GM23248 (cell line): ENCODE measurements around the gene OR10W1. TPM values are rescaled to one million over a fixed set of nuclear protein-coding genes. Genes with fewer than 3 reads are reported as not detected.

Experiments
- DNase-seq: peaks from one replicate; pipeline ENCODE4 v3.0.0-alpha.2; 2015
- H2AFZ ChIP-seq: fragments of 200-600 bp; sonication (generic); 2 replicates; pipeline ENCODE4 v1.6.1; 2016; ENCODE audit warnings: antibody characterized with exemption
- H3F3A ChIP-seq: fragments of 200-600 bp; sonication (generic); 2 replicates; pipeline ENCODE4 v1.6.1; 2016; ENCODE audit warnings: mild to moderate bottlenecking, antibody characterized with exemption, mixed run types; ENCODE audit not compliant: insufficient read depth
- H3K27ac ChIP-seq: fragments of 200-600 bp; sonication (generic); 2 replicates; pipeline ENCODE4 v1.5.1; 2016; ENCODE audit warnings: mild to moderate bottlenecking
- H3K27me3 ChIP-seq: fragments of 200-600 bp; sonication (generic); replicated peaks from 2 replicates; pipeline ENCODE4 v1.6.1; 2016; ENCODE audit warnings: mild to moderate bottlenecking; ENCODE audit not compliant: insufficient read depth
- H3K36me3 ChIP-seq: fragments of 200-600 bp; sonication (generic); 2 replicates; pipeline ENCODE4 v1.6.1; 2016; ENCODE audit warnings: low read depth, mild to moderate bottlenecking
- H3K4me1 ChIP-seq: fragments of 200-600 bp; sonication (generic); 2 replicates; pipeline ENCODE4 v1.6.1; 2016; ENCODE audit warnings: mild to moderate bottlenecking; ENCODE audit not compliant: insufficient read depth
- H3K4me2 ChIP-seq: fragments of 200-600 bp; sonication (generic); one replicate; pipeline ENCODE4 v1.6.1; 2016; ENCODE audit warnings: mild to moderate bottlenecking; ENCODE audit not compliant: unreplicated experiment
- H3K4me3 ChIP-seq: fragments of 200-600 bp; sonication (generic); 2 replicates; pipeline ENCODE4 v1.5.1; 2016; ENCODE audit warnings: mild to moderate bottlenecking
- H3K79me2 ChIP-seq: fragments of 200-600 bp; sonication (generic); 2 replicates; pipeline ENCODE4 v1.6.1; 2016; ENCODE audit warnings: mild to moderate bottlenecking; ENCODE audit not compliant: insufficient read depth
- H3K9ac ChIP-seq: fragments of 200-600 bp; sonication (generic); 2 replicates; pipeline ENCODE4 v1.6.1; 2016; ENCODE audit warnings: mild to moderate bottlenecking
- H3K9me2 ChIP-seq: fragments of 200-600 bp; sonication (generic); 2 replicates; pipeline ENCODE4 v1.6.1; 2016; ENCODE audit warnings: mixed run types, mild to moderate bottlenecking, moderate library complexity; ENCODE audit not compliant: insufficient read depth
- H3K9me3 ChIP-seq: fragments of 200-600 bp; sonication (generic); one replicate; pipeline ENCODE4 v1.6.1; 2017; ENCODE audit warnings: low read depth
- H4K20me1 ChIP-seq: fragments of 200-600 bp; sonication (generic); 2 replicates; pipeline ENCODE4 v1.6.0; 2016; ENCODE audit not compliant: insufficient read depth
- EZH2 ChIP-seq: fragments of 200-600 bp; sonication (generic); IDR thresholded peaks from 2 replicates; pipeline ENCODE4 v1.6.1; 2018; ENCODE audit warnings: antibody characterized with exemption, mild to moderate bottlenecking; ENCODE audit not compliant: insufficient read depth, poor library complexity, severe bottlenecking
- EZH2phosphoT487 ChIP-seq: fragments of 200-600 bp; sonication (generic); IDR thresholded peaks from 2 replicates; pipeline ENCODE4 v1.6.1; 2018; ENCODE audit warnings: antibody characterized with exemption, moderate library complexity, mild to moderate bottlenecking, low read depth; ENCODE audit not compliant: insufficient read depth
- WGBS, 2 experiments: methylation state at CpG; one replicate each; pipeline ENCODE4 v1.1.6; 2015 to 2017; ENCODE audit warnings: low lambda C conversion rate in 2 of 2, low coverage in 1 of 2; ENCODE audit errors: missing lambda C conversion rate in 2 of 2; 5-methylcytosine and 5-hydroxymethylcytosine counted together
- in situ Hi-C: fragments of 300-500 bp; cut with MboI; formaldehyde crosslinking; loops from 2 replicates; pipeline ENCODE4 v1.15.0; 2020
- polyA plus RNA-seq: library from polyadenylated mRNA; unstranded; fragments of >200 nt; fragmentation: Nextera tagmentation; extraction: Ambion mirVana; gene quantifications from 2 replicates; pipeline ENCODE4 v1.2.1, GENCODE V29; 2016
- total RNA-seq: library from RNA; depleted of rRNA; stranded (reverse); fragments of >200 nt; shearing (Covaris generic); gene quantifications from 2 replicates; pipeline ENCODE4 v1.2.3, GENCODE V29; 2014

OR10W1 gene
- total and polyA plus RNA-seq, 2 experiments from 2014 or later = not detected

- H3K27me3 ChIP-seq = no peaks in the 10 kb centered on the region
- no peaks in the 10 kb centered on the region for H3K79me2 ChIP-seq
- H3K27ac ChIP-seq = no peak overlapping the region
- H3K9ac ChIP-seq = no peak overlapping the region
- H3K4me1 ChIP-seq = peaks cover 4% of the 10 kb centered on the region; the same call in 1 of the 2 replicates
- H3F3A ChIP-seq = no peaks in the 10 kb centered on the region
- no peak overlapping the region for H3K4me2 ChIP-seq
- no peaks in the 10 kb centered on the region for H3K9me2 ChIP-seq
- no peak overlapping the region for H3K4me3 ChIP-seq
- in situ Hi-C loops = no loop called here
- H3K9me3 ChIP-seq = no peaks in the 10 kb centered on the region
- H2AFZ ChIP-seq = peak overlapping the region; percentile 15; the same call in 1 of the 2 replicates
- H3K36me3 ChIP-seq = no peaks in the 10 kb centered on the region
- TF ChIP-seq EZH2 = no peak
- no peak for DNase-seq
- 51 to 57% methylated on average over 4 of the region's 4 CpGs for WGBS, 2 experiments
- H4K20me1 ChIP-seq = no peaks in the 10 kb centered on the region
Measured at GRCh38 chr11:58289266-58289665, 21.2 kb upstream of the OR10W1 start.

GRCh38 chr11:58286249-58286648, 18.2 kb upstream of the OR10W1 start:
- Histone ChIP-seq H3K9me3 (no peaks in the 10 kb centered on the region), H3K9ac (no peak overlapping the region), H3K4me2 (no peak overlapping the region), H3K9me2 (no peaks in the 10 kb centered on the region), H3K36me3 (no peaks in the 10 kb centered on the region), H2AFZ (no peak overlapping the region), H3K27ac (no peak overlapping the region), H3K4me3 (no peak overlapping the region), H3K4me1 (peaks cover 4% of the 10 kb centered on the region; the same call in 1 of the 2 replicates), H3F3A (no peaks in the 10 kb centered on the region), H3K27me3 (no peaks in the 10 kb centered on the region), H3K79me2 (no peaks in the 10 kb centered on the region), H4K20me1 (no peaks in the 10 kb centered on the region)
- in situ Hi-C loops = no loop called here
- 0% methylated on average over 1 of the region's 1 CpG for WGBS, 2 experiments
- no peak for TF ChIP-seq EZH2
- TF ChIP-seq EZH2phosphoT487 = no peak
- DNase-seq = peak; percentile 77

DNA sequence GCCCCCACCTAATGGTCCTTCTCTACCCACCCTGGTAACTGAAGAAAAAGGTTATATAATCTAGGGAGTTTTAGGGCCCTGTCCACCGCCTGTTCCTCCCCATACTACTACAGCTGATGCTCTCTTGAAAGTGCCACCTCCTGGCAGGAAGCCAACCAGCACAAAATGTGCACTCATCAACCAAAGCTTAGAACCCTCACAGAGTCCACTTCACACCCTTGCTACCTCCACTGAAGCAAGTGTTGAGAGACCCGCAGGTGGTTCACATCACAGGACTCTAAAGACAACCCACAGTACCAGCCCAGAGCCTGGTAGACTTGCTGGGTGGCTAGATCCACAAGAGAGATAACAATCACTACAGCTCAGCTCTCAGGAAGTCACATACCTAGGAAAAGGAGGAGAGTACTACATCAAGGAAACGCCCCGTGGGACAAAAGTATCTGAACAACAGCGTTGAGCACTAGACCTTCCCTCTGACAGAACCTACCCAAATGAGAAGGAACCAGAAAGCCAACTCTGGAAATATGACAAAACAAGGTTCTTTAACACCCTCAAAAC, 17.5 kb upstream of the OR10W1 start:
- no peaks in the 10 kb centered on the region for H4K20me1 ChIP-seq
- H3K27ac ChIP-seq = no peak overlapping the region
- H3K9ac ChIP-seq = no peak overlapping the region
- no peaks in the 10 kb centered on the region for H3K27me3 ChIP-seq
- WGBS, 2 experiments = 35 to 41% methylated on average over 5 of the region's 5 CpGs
- no peaks in the 10 kb centered on the region for H3K9me2 ChIP-seq
- peak overlapping the region; percentile 44 for H2AFZ ChIP-seq
- in situ Hi-C loops = no loop called here
- no peaks in the 10 kb centered on the region for H3F3A ChIP-seq
- TF ChIP-seq EZH2 (no peak), EZH2phosphoT487 (no peak)
- H3K79me2 ChIP-seq = no peaks in the 10 kb centered on the region
- no peak overlapping the region for H3K4me2 ChIP-seq
- DNase-seq = no peak
- peaks cover 4% of the 10 kb centered on the region; the same call in 1 of the 2 replicates for H3K4me1 ChIP-seq
- H3K36me3 ChIP-seq = no peaks in the 10 kb centered on the region
- no peak overlapping the region for H3K4me3 ChIP-seq
- H3K9me3 ChIP-seq = no peaks in the 10 kb centered on the region

GRCh38 chr11:58276151-58276550, 8.1 kb upstream of the OR10W1 start:
- Histone ChIP-seq H3K36me3 (no peaks in the 10 kb centered on the region), H3K4me2 (no peak overlapping the region), H3K79me2 (no peaks in the 10 kb centered on the region), H3K27me3 (no peaks in the 10 kb centered on the region), H3K9me2 (no peaks in the 10 kb centered on the region; the same call in 1 of the 2 replicates), H3K9me3 (no peaks in the 10 kb centered on the region), H3K4me1 (peaks cover 14% of the 10 kb centered on the region), H3K4me3 (no peak overlapping the region), H4K20me1 (no peaks in the 10 kb centered on the region), H3F3A (no peaks in the 10 kb centered on the region), H2AFZ (0 out of 2 replicates have a peak overlapping the region, but pooled peaks have one; percentile 28), H3K27ac (no peak overlapping the region), H3K9ac (no peak overlapping the region)
- in situ Hi-C loops = no loop called here
- peak; percentile 31 for DNase-seq
- TF ChIP-seq EZH2phosphoT487 = no peak
- no peak for TF ChIP-seq EZH2
- 0% methylated on average over 1 of the region's 1 CpG for WGBS, 2 experiments

GRCh38 chr11:58275002-58275401, 6.9 kb upstream of the OR10W1 start:
- no peak overlapping the region for H3K4me2 ChIP-seq
- H3K27me3 ChIP-seq = no peaks in the 10 kb centered on the region
- TF ChIP-seq EZH2 = no peak
- TF ChIP-seq EZH2phosphoT487 = no peak
- no peak overlapping the region for H3K27ac ChIP-seq
- DNase-seq = no peak
- H3K9me2 ChIP-seq = no peaks in the 10 kb centered on the region; the same call in 1 of the 2 replicates
- no peak overlapping the region for H3K4me3 ChIP-seq
- H2AFZ ChIP-seq = no peak overlapping the region
- no peaks in the 10 kb centered on the region for H4K20me1 ChIP-seq
- 24 to 35% methylated on average over 2 of the region's 2 CpGs for WGBS, 2 experiments
- H3K79me2 ChIP-seq = no peaks in the 10 kb centered on the region
- H3F3A ChIP-seq = no peaks in the 10 kb centered on the region
- in situ Hi-C loops = no loop called here
- H3K4me1 ChIP-seq = peaks cover 14% of the 10 kb centered on the region
- no peak overlapping the region for H3K9ac ChIP-seq
- H3K36me3 ChIP-seq = no peaks in the 10 kb centered on the region
- H3K9me3 ChIP-seq = no peaks in the 10 kb centered on the region
